Glutamatergic neuron (in vitro differentiated cells): ENCODE measurements around the gene BEND5. TPM values are rescaled to one million over a fixed set of nuclear protein-coding genes. Genes with fewer than 3 reads are reported as not detected.

Source experiments
- DNase-seq: peaks from one replicate; pipeline ENCODE4 v3.0.0; 2022
- H3K27ac Mint-ChIP-seq: one replicate; pipeline ENCODE4 v1.8.0; 2020; ENCODE audit warnings: mild to moderate bottlenecking, mixed read lengths, inconsistent platforms; ENCODE audit not compliant: unreplicated experiment
- H3K27me3 Mint-ChIP-seq: one replicate; pipeline ENCODE4 v1.8.0; 2020; ENCODE audit warnings: mild to moderate bottlenecking, moderate library complexity, mixed read lengths, inconsistent platforms; ENCODE audit not compliant: unreplicated experiment
- H3K36me3 Mint-ChIP-seq: one replicate; pipeline ENCODE4 v1.8.0; 2020; ENCODE audit warnings: mild to moderate bottlenecking, mixed read lengths, inconsistent platforms; ENCODE audit not compliant: unreplicated experiment
- H3K4me1 Mint-ChIP-seq: one replicate; pipeline ENCODE4 v1.8.0; 2020; ENCODE audit warnings: mild to moderate bottlenecking, low read depth, mixed read lengths, inconsistent platforms; ENCODE audit not compliant: unreplicated experiment
- H3K4me3 Mint-ChIP-seq: one replicate; pipeline ENCODE4 v1.8.0; 2020; ENCODE audit warnings: mild to moderate bottlenecking, mixed read lengths, inconsistent platforms; ENCODE audit not compliant: unreplicated experiment
- H3K9me3 Mint-ChIP-seq: one replicate; pipeline ENCODE4 v1.8.0; 2020; ENCODE audit warnings: mild to moderate bottlenecking, moderate library complexity, mixed read lengths, inconsistent platforms; ENCODE audit not compliant: unreplicated experiment
- total RNA-seq: library from RNA; stranded (reverse); fragmentation: NEBNext Ultra II Directional; extraction: Animal tissue kit (Norgen Biotek cat#: 25700); gene quantifications from one replicate; pipeline ENCODE4 v1.2.1, GENCODE V29; 2021; ENCODE audit not compliant: unreplicated experiment
- TF ChIP-seq, protein P1 (sequence below): fragments of 200-600 bp; sonication (generic); IDR thresholded peaks from one replicate; pipeline ENCODE4 v1.5.0; 2021; ENCODE audit not compliant: partially characterized antibody, unreplicated experiment

The BEND5 gene
- total RNA-seq, 1 donor from 2014 or later: 34.8 TPM

DNA sequence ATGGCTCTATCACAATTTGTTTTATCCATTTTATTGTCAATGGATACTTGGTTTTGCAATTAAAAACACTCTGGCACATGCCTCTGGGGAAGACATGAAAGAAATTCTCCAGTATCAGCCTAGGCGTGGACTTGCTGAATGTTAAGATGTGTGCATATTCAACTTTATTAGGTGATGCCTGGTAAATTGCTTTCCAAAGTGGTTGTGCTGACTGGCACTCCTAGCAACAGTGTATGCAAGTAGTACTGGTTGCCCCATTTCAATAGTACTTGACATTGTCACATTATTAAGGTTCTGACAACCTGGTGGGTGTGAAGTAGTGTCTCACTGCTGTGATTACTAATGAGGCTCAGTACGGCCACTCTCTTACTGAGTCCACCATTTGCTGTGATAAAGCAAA, 48.1 kb downstream of the BEND5 start:
- Mint-ChIP-seq H3K36me3 (no peaks in the 10 kb centered on the region), H3K4me3 (no peak overlapping the region), H3K4me1 (peaks cover 18% of the 10 kb centered on the region), H3K9me3 (peaks cover 2% of the 10 kb centered on the region), H3K27me3 (no peaks in the 10 kb centered on the region), H3K27ac (no peak overlapping the region)
- TF ChIP-seq, protein P1, sequence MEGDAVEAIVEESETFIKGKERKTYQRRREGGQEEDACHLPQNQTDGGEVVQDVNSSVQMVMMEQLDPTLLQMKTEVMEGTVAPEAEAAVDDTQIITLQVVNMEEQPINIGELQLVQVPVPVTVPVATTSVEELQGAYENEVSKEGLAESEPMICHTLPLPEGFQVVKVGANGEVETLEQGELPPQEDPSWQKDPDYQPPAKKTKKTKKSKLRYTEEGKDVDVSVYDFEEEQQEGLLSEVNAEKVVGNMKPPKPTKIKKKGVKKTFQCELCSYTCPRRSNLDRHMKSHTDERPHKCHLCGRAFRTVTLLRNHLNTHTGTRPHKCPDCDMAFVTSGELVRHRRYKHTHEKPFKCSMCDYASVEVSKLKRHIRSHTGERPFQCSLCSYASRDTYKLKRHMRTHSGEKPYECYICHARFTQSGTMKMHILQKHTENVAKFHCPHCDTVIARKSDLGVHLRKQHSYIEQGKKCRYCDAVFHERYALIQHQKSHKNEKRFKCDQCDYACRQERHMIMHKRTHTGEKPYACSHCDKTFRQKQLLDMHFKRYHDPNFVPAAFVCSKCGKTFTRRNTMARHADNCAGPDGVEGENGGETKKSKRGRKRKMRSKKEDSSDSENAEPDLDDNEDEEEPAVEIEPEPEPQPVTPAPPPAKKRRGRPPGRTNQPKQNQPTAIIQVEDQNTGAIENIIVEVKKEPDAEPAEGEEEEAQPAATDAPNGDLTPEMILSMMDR: no peak
- no peak for DNase-seq

GRCh38 chr1:48726557-48727215, 50.0 kb downstream of the BEND5 start:
- no peaks in the 10 kb centered on the region for H3K36me3 Mint-ChIP-seq
- DNase-seq: no peak
- TF ChIP-seq, protein P1: no peak
- H3K4me3 Mint-ChIP-seq: no peak overlapping the region
- peaks cover 2% of the 10 kb centered on the region for H3K9me3 Mint-ChIP-seq
- no peak overlapping the region for H3K27ac Mint-ChIP-seq
- no peaks in the 10 kb centered on the region for H3K27me3 Mint-ChIP-seq
- H3K4me1 Mint-ChIP-seq: peaks cover 18% of the 10 kb centered on the region

- Mint-ChIP-seq H3K27ac (no peak overlapping the region), H3K9me3 (peaks cover 2% of the 10 kb centered on the region)
Measured at GRCh38 chr1:48726139-48726538, 50.6 kb downstream of the BEND5 start.

DNA sequence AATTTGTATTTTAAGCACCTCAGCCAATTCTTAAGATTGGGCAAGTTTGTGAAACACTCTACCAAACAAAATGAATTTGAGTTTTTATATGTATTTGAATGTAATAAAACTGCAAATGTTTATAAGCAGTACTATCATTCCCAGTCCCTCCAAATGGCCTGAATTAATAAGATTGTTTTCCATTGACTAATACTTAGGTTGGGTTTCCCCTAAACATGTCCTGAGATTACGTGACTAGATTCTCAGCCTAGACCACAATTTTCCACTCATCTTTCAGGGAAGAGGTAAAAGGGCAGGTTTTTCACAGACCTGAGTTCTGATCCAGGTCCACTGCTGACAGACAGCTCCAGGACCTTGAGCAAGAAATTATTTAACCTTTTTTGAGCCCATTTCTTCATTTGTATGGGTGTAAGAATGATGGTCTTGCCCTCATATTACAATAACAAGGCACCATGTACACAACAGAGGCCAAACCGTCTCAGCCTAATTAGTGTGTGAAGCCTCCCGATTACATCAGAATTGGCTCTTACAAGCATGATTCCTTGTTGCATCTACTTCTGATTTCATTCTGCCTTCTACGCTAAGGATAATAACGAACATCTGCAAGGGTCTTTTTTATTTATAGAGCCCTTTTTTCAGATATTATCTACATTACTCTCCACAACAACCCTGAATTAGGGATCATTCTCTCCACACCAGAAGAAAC, 51.2 kb downstream of the BEND5 start:
- Mint-ChIP-seq H3K27ac (no peak overlapping the region), H3K27me3 (peaks cover 2% of the 10 kb centered on the region)
- TF ChIP-seq, protein P1: no peak

More at GRCh38 chr1:48726139-48726538, 50.6 kb downstream of the BEND5 start:
- DNase-seq: no peak
- TF ChIP-seq, protein P1: no peak
- peaks cover 18% of the 10 kb centered on the region for H3K4me1 Mint-ChIP-seq
- H3K4me3 Mint-ChIP-seq: no peak overlapping the region
- H3K36me3 Mint-ChIP-seq: no peaks in the 10 kb centered on the region
- H3K27me3 Mint-ChIP-seq: no peaks in the 10 kb centered on the region

DNA sequence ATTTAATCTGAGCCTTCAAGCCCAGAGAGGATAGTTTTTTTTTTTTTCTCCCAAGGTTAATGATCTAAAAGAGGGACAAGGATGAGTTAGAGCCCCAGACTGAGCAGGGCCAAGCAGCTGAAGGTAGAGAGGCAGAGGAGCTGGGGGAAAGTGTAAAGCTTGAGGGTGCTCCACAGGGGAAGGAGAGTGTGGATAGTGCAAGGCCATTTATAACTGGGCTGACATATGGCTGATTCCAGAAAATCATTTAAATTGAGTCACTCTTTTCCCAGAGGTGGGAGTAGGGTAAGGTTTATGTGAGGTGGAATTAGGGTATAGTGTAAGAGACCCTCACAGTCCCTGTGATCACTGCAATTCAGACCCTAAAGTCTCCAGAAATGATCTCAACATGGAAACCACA, 55.8 kb downstream of the BEND5 start:
- TF ChIP-seq, protein P1: no peak
- H3K27ac Mint-ChIP-seq: no peak overlapping the region
- peaks cover 5% of the 10 kb centered on the region for H3K4me1 Mint-ChIP-seq
- peaks cover 3% of the 10 kb centered on the region for H3K9me3 Mint-ChIP-seq
- H3K4me3 Mint-ChIP-seq: peak overlapping the region; percentile 8
- H3K36me3 Mint-ChIP-seq: no peaks in the 10 kb centered on the region
- no peak for DNase-seq
- peaks cover 4% of the 10 kb centered on the region for H3K27me3 Mint-ChIP-seq

More for the DNA sequence above, 51.2 kb downstream of the BEND5 start:
- no peaks in the 10 kb centered on the region for H3K36me3 Mint-ChIP-seq
- no peak overlapping the region for H3K4me3 Mint-ChIP-seq
- DNase-seq: no peak
- peaks cover 23% of the 10 kb centered on the region for H3K4me1 Mint-ChIP-seq
- H3K9me3 Mint-ChIP-seq: peaks cover 2% of the 10 kb centered on the region
